DND-41 (cell line): Measurements from ENCODE around the gene SPACA7.
"Not testable (repeated sequence)": the region's sequence is repeated elsewhere in the genome, so short reads cannot be mapped to it uniquely, and the experiment has no call there.

Source experiments
- EZH2 ChIP-seq: IDR thresholded peaks from 3 replicates; pipeline ENCODE4 v1.6.1; 2012; ENCODE audit warnings: borderline replicate concordance, low read depth, mild to moderate bottlenecking, moderate library complexity, low read length, inconsistent platforms; ENCODE audit not compliant: severe bottlenecking
- TF ChIP-seq, protein P1 (sequence below): IDR thresholded peaks from 2 replicates; pipeline ENCODE4 v1.5.1; 2012; ENCODE audit warnings: borderline replicate concordance, low read length, moderate library complexity, mild to moderate bottlenecking; ENCODE audit not compliant: poor library complexity, severe bottlenecking; ENCODE audit errors: extremely low read depth

GRCh38 chr13:112395941-112396340, 19.8 kb downstream of the SPACA7 start:
- not testable (repeated sequence) for TF ChIP-seq EZH2
- TF ChIP-seq, protein P1, sequence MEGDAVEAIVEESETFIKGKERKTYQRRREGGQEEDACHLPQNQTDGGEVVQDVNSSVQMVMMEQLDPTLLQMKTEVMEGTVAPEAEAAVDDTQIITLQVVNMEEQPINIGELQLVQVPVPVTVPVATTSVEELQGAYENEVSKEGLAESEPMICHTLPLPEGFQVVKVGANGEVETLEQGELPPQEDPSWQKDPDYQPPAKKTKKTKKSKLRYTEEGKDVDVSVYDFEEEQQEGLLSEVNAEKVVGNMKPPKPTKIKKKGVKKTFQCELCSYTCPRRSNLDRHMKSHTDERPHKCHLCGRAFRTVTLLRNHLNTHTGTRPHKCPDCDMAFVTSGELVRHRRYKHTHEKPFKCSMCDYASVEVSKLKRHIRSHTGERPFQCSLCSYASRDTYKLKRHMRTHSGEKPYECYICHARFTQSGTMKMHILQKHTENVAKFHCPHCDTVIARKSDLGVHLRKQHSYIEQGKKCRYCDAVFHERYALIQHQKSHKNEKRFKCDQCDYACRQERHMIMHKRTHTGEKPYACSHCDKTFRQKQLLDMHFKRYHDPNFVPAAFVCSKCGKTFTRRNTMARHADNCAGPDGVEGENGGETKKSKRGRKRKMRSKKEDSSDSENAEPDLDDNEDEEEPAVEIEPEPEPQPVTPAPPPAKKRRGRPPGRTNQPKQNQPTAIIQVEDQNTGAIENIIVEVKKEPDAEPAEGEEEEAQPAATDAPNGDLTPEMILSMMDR, result not testable (repeated sequence)
